GM18870 (cell line): ENCODE data around the gene DENND5B.

Experiments used
- ATAC-seq: cut with Tn5 transposase; IDR thresholded peaks from one replicate; pipeline ENCODE4 v1.9.1; 2021; ENCODE audit warnings: moderate library complexity; ENCODE audit not compliant: unreplicated experiment

Gene DENND5B

DNA sequence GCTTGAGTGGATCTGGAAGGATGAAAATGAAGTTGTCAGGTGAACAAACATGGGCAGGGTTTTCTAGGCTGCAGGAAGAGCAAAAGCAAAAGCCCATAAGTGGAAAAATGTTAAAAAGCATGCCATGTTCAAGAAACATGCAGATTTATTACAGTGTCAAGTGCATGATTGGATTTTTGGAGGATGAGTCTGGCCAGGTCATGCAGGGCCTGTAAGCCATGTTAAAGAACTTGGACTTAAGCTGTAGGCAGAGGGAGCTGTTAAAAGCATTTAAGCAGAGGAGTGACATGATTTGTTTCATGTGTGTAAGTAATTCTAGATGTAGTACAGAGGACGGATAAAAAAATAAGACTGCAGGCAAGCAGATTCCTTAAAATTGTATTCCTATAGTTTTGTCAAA is 248.7 kb downstream of the DENND5B start:
- no peak for ATAC-seq

DNA sequence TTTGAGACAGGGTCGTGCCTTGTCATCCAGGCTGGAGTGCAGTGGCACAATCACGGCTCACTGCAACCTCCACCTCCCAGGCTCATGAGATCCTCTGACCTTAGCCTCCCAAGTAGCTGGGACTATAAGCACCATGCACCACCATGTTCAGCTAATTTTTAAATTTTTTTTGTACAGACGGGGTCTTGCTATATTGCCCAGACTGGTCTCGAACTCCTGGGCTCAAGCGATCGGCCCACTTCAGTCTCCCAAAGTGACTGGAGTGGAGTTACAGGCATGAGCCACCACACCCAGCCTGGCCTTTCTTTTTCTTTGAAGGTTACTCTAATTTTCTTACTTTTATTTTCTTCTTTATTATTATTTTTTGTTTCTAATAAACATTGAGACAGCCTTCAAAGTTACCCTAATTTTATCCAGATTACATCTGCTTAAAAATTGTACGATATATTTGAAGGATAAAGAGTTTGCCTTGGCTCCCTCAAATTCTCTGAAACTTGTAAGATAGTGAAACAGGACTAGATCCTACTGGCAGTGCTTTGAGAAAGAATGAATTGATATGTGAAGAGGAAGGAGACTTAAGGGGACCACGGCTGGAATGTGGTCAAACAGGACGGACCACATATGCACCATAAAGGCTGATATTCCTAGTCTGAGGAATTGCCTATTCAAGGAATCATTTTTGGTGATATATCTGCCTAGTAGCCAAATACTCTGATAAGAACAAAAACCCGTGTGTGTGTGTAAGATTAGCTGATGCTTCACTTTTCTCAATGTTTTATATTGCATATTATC is 250.9 kb downstream of the DENND5B start:
- no peak for ATAC-seq

DNA sequence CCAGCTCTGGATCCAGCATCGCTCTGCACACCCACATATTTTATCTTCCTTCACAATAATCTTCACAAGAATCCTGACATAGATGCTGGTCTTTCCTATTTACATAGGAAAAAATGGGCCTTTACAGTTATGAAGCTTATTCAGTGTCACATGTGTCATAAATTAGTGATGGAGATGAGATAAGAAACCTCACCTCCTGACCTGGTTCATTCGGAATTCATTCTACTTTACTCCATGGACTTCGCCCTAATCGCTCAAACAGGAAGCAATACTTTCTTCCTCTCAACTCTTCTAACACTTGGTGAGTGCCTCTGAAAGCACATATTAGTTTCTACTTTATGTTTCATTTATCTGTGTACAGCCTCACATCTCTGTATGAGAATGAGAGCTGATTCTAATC is 253.0 kb downstream of the DENND5B start:
- ATAC-seq = no peak
